ENCODE measurements around the gene SCFD1. TPM values are rescaled to one million over a fixed set of nuclear protein-coding genes. Genes with fewer than 3 reads are reported as not detected.
A peak's percentile ranks its signal among the peaks of the same experiment; 100 is the strongest.
"Not testable (repeated sequence)": the region's sequence is repeated elsewhere in the genome, so short reads cannot be mapped to it uniquely, and the experiment has no call there.

SCFD1 gene
- total RNA-seq, 2 donors from 2014 or later, result 42.4 to 52.8 TPM

- DNase-seq; intact Hi-C loops (cut with DNase I); ATAC-seq: not testable (repeated sequence)
These were observed 17.4 kb upstream of the SCFD1 start for GRCh38 chr14:30604696-30605095.

- no peak for ATAC-seq
- DNase-seq, result no peak
- intact Hi-C loops (cut with DNase I), result no loop called here
These were observed 14.9 kb upstream of the SCFD1 start for GRCh38 chr14:30607156-30607780.

DNA sequence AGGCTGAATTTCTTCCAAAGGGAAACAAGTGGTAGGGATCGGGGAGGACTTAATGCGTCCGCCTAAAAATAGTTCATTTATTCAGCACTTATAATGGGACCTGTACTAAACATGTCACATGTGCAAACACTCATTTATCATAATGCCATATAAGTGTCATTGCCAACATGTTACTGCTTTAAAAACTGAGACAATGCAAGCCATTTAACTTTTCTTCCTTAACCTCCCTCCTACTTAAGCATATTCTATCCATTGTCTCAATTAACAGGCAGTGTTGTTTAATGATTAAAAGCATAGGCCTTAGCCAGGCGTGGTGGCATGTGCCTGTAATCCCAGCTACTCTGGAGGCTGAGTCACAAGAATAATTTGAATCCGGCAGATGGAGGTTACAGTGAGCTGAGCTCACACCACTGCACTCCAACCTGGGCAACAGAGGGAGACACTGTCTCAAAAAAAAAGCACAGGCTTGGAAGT lies 13.5 kb upstream of the SCFD1 start:
- intact Hi-C loops (cut with DNase I), result no loop called here
- no peak for DNase-seq
- no peak for ATAC-seq

DNA sequence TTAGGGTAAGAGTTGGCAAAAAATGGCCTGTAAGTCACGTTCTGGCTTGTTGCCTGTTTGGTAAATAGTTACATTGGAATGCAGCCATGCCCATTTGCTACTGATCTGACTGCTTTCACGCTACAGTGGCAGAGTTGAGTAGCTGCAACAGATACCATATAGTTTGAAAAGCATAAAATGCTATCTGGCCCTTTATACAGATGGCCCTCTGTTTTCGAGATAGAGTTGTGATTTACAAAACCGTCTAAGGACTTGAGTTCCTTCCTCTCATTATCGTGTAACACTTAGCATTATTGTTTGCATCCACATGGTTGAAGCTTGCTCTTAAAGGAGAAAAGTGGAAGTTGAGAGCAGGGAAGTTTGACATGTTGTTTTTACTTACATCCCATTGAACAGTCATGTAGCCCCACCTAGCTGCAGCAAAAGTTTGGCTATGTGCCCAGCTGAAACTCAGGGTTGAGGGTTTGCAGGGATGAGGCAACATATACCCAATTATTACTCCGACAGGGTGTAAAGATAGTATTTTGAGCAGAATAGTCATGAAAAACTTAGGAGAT lies 11.3 kb upstream of the SCFD1 start:
- DNase-seq (peak; percentile 36), ATAC-seq (peak in 1 of 2 donors; percentile 38)
- intact Hi-C loops (cut with DNase I), result no loop called here

- no peak for ATAC-seq
- intact Hi-C loops (cut with DNase I), result no loop called here
- no peak for DNase-seq
These were observed 8.0 kb upstream of the SCFD1 start for GRCh38 chr14:30614155-30614554.

- intact Hi-C loops (cut with DNase I), result no loop called here
- ATAC-seq (no peak), DNase-seq (no peak)
These were observed 1.9 kb upstream of the SCFD1 start for GRCh38 chr14:30620178-30620577.

DNA sequence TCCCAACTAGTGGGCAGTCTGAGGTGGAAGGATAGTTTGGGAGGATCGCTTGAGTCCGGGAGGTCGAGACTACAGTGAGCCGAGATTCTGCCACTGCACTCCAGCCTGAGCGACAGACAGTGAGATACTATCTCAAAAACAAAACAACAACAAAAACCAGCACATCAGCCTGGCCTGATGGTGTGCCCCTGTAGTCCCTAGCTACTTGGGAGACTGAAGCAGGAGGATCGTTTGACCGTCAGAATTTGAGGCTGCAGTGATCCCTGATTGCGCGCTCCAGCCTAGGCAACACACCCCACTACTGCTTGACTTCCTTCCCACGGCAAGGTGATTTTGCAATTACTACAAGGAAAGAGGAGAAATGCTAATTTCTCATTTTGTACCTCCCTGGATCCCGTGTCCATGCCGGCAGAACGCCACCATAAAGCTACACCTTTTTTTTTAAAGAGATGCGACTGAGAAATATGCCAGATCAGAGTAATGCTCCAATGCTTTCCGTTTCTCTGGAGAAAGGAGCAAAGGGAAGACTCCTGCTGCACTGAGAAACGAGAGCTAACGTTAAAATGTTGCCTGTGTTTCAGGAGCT lies 672 bp upstream of the SCFD1 start:
- peak; percentile 20 for DNase-seq
- intact Hi-C loops (cut with DNase I), result no loop called here
- peak; percentile 23 to 51 for ATAC-seq

DNA sequence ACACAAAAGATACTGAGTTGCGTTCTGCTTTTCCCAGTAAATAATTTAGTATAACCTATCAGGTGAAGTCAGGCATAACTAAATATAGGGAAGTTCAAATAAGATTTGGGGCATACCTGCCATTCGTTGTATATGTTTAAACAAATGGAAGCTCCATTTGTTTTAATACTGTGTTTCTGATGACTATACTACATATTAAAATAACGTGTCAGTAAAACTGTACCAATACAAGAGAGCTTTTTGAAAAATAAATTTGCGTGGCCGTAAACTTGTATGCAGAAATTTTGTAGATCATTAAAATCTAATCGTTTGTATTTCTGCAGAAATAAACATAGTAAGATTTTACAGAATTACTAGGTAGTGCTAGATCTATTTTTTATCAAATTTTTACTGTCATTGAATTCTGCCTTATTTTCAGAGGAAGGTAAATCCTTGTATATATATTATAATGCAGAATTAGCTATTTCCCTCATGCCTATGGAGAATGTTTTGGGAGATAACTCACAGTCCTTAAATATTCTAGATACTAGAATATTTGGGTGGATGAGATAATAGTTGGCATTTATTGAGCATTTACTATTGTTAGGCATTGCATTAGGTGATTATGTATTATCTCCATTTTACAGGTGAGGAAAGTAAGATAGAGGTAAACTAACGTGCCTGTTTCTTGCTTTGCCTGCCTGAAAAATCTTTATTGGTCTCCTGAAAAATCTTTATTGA lies 1.5 kb downstream of the SCFD1 start:
- no peak for DNase-seq
- no peak for ATAC-seq
- intact Hi-C loops (cut with DNase I), result no loop called here

DNA sequence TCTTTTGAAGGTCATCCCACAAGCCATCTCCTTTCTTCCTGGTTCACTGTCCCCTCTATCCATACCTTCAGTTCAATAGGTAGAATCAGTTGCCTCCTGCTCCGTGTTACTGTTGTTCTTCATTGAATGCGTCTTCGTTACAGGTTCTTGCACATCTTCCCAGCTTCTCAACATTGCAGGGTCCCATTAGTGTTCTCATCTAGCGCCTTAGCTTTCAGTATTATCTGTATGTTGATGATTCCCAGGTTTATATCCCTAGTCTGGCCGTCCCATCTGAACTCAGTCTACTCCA lies 2.0 kb downstream of the SCFD1 start:
- ATAC-seq, result no peak
- intact Hi-C loops (cut with DNase I), result no loop called here
- DNase-seq, result no peak

DNA sequence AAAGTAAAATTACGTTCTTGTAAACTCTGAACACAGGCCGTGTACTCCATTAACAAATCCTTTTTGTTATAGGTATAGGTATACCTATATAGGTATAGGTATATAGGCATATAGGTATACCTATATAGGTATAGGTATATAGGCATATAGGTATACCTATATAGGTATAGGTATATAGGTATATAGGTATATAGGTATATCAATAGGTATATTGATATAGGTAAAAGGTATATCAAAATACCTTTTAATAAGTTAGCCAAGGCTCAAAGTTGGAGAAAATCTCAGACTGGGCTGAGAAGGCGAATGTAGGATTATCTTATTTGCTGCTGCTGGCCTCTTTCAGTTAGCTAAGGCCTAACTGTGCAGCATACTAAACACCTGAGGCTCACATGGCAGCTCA lies 3.4 kb downstream of the SCFD1 start:
- intact Hi-C loops (cut with DNase I), result no loop called here
- no peak for ATAC-seq

DNA sequence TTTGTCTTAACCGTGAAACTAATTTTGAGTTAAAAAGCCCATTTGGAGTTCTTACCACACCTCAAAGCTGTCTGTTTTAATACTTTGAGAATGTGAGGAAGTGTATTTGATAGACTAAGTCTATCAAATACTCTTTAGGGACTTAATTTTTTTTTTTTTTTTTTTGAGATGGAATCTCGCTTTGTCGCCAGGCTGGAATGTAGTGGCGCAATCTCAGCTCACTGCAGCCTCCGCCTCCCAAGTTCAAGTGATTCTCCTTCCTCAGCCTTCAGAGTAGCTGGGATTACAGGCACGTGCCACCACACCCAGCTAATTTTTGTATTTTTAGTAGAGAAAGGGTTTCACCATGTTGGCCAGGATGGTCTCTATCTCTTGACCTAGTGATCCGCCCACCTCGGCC lies 7.3 kb downstream of the SCFD1 start:
- ATAC-seq; DNase-seq; intact Hi-C loops (cut with DNase I): not testable (repeated sequence)

More for the DNA sequence above, 3.4 kb downstream of the SCFD1 start:
- DNase-seq, result no peak

- intact Hi-C loops (cut with DNase I), result no loop called here
- ATAC-seq, result no peak
- DNase-seq, result no peak
These were observed 8.1 kb downstream of the SCFD1 start for GRCh38 chr14:30630248-30630647.

DNA sequence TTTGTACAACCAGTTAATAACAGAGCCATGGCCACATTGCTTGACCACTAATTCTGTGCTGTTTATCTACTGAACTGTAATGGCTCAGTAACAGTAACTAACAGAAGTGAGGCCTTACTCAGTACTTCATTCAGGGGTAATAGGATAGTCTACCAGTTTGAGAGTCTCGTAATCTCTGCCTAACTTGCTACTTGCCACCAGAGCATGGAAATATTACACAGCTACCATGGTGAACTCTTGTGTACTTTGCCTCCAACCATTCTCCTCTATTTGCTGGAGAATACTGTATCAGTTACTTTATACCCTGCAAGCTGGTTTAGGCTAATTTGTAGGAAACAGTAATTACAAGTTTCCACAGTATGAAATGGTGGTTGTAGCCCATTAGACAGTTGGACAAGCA lies 10.6 kb downstream of the SCFD1 start:
- ATAC-seq (no peak), DNase-seq (no peak)
- intact Hi-C loops (cut with DNase I), result no loop called here

DNA sequence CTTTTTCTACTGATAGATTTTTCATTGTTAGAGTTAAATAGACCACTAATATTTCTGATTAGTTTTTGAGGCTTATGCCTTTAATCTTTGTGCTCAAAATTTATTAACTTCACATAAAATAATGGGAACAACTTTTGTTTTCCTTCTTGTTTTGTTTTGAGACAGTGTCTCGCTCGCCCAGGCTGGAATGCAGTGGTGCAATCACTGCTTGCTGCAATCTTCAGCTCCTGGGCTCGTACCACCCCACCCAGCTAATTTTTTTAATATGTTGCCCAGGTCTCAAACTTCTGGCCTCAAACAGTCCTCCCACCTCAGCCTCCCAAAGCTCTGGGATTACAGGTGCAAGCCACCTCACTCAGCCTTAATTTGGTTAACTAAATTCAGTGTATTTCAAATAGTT lies 16.8 kb downstream of the SCFD1 start:
- intact Hi-C loops (cut with DNase I), result no loop called here
- no peak for ATAC-seq
- no peak for DNase-seq

GRCh38 chr14:30641207-30641606 lies 19.1 kb downstream of the SCFD1 start:
- intact Hi-C loops (cut with DNase I), result no loop called here
- ATAC-seq (no peak), DNase-seq (no peak)

DNA sequence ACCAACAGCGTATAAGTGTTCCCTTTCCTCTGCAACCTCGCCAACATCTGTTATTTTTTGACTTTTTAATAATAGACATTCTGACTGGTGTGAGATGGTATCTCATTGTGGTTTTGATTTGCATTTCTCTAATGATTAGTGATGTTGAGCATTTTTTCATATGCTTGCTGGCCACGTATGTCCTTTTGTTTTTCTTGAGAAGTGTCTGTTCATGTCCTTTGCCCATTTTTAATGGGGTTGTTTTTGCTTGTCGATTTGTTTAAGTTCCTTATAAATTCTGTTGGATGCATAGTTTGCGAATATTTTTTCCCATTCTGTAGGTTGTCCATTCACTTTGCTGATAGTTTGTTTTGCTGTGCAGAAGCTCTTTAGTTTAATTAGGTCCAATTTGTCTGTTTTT lies 22.3 kb downstream of the SCFD1 start:
- intact Hi-C loops (cut with DNase I); ATAC-seq; DNase-seq: not testable (repeated sequence)

DNA sequence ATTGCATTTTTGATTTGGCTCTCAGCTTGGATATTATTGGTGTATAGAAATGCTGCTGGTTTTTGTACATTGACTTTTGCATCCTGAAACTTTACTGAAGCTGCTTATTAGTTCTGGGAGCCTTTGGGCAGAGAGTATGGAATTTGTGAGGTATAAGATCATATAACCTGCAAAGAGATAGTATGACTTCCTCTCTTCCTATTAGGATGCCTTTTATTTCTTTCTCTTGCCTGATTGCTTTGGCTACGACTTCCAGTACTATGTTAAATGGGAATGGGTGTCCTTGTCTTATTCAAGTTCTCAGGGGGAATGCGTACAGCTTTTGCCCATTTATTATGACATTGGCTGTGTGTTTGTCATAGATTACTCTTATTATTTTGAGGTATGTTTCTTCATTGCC lies 23.5 kb downstream of the SCFD1 start:
- ATAC-seq, result no peak
- no peak for DNase-seq
- intact Hi-C loops (cut with DNase I), result no loop called here

DNA sequence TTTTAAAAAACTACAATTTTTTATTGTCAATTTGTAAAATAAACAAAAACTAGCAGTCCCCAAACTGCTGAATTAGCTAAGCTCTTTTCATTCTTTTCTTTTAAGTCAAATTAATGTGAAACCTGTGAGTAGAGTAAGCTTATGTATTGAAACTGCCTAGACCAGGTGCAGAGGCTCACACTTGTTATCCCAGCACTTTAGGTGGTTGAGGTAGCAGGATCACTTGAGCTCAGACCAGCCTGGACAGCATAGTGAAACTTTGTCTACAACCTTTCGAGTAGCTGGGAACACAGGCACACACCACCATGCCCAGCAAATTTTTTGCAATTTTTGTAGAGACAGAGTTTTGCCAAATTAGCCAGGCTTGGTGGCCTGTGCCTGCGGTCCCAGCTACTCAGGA lies 26.4 kb downstream of the SCFD1 start:
- ATAC-seq, result no peak
- intact Hi-C loops (cut with DNase I), result no loop called here
- DNase-seq, result no peak

DNA sequence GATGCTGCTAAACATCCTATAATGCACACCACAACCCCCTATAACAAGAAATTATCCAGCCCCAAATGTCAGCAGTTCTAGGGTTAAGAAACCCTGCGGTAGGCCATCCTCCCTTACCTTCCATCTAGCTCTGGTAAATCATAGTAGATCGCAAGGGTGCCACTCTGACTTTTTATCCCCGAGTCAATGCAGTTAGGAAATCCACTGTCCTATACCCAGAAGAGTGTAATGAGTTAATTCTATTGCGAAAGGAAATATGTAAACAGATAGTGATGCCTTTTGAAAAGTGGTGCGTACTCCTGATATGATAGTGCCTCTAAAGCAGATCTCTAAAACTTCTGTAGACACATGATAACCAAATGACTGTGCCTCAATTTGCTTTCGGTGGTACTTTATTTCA lies 29.8 kb downstream of the SCFD1 start:
- ATAC-seq (no peak), DNase-seq (no peak)
- intact Hi-C loops (cut with DNase I), result loop anchor here in 1 of 2 donors (10.0 kb wide), 1 partner anchor 253 kb away; no protein-coding TSS in a partner anchor

DNA sequence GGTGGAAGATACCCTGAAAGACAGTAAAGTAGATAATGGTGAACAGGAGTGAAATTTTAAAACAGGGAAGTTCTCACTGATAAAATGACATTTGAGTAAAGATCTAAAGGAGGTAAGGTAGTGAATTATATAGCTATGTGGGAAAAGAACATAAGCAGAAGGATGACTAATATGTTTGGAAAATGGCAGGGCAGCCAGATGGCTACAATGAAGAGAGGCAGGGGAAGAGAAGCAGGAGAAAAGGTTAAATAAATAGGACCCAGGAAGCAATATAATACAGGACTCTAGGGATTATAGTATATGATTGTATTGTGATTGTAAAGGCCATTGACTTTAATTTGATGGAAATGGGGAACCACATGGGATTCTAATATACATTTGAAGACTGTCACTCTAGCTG lies 33.0 kb downstream of the SCFD1 start:
- intact Hi-C loops (cut with DNase I), result loop anchor here in 1 of 2 donors (10.0 kb wide), 1 partner anchor 250 kb away; no protein-coding TSS in a partner anchor

More for the DNA sequence above, 33.0 kb downstream of the SCFD1 start:
- ATAC-seq, result no peak
- no peak for DNase-seq

All from left cardiac atrium (tissue), 4 donors.